GM23338 (cell line): Measurements from ENCODE around the gene NNT. TPM values are rescaled to one million over a fixed set of nuclear protein-coding genes. Genes with fewer than 3 reads are reported as not detected.

Experiments used
- ATAC-seq: fragments of 200-7000 bp; cut with Tn5 transposase; 3 replicates; pipeline ENCODE4 v1.9.1; 2020
- DNase-seq: peaks from one replicate; pipeline ENCODE4 v3.0.0-alpha.2; 2015; ENCODE audit warnings: low spot score
- H2AFZ ChIP-seq: fragments of 200-600 bp; sonication (generic); 2 replicates; pipeline ENCODE4 v1.8.0; 2016; ENCODE audit warnings: antibody characterized with exemption, mild to moderate bottlenecking, moderate library complexity
- H3F3A ChIP-seq: fragments of 200-600 bp; sonication (generic); replicated peaks from 2 replicates; pipeline ENCODE4 v1.8.0; 2017; ENCODE audit warnings: antibody characterized with exemption, mixed run types, low read depth
- H3K27ac ChIP-seq: fragments of 200-600 bp; sonication (generic); 2 replicates; pipeline ENCODE4 v1.6.1; 2016; ENCODE audit warnings: low read depth
- H3K27me3 ChIP-seq: fragments of 200-600 bp; sonication (generic); 2 replicates; pipeline ENCODE4 v1.8.0; 2016; ENCODE audit warnings: mild to moderate bottlenecking, mixed run types, moderate library complexity; ENCODE audit not compliant: insufficient read depth
- H3K36me3 ChIP-seq: fragments of 200-600 bp; sonication (generic); 2 replicates; pipeline ENCODE4 v1.8.0; 2016; ENCODE audit warnings: mild to moderate bottlenecking; ENCODE audit not compliant: insufficient read depth
- H3K4me1 ChIP-seq: fragments of 200-600 bp; sonication (generic); 2 replicates; pipeline ENCODE4 v1.8.0; 2016; ENCODE audit warnings: mild to moderate bottlenecking, moderate library complexity; ENCODE audit not compliant: insufficient read depth
- H3K4me2 ChIP-seq: fragments of 200-600 bp; sonication (generic); 2 replicates; pipeline ENCODE4 v1.7.1; 2017; ENCODE audit warnings: mixed run types
- H3K4me3 ChIP-seq: fragments of 200-600 bp; sonication (generic); 2 replicates; pipeline ENCODE4 v1.6.1; 2016; ENCODE audit warnings: mixed run types
- H3K79me2 ChIP-seq: fragments of 200-600 bp; sonication (generic); replicated peaks from 2 replicates; pipeline ENCODE4 v1.8.0; 2017; ENCODE audit warnings: mild to moderate bottlenecking; ENCODE audit not compliant: insufficient read depth
- H3K9me2 ChIP-seq: fragments of 200-600 bp; sonication (generic); 2 replicates; pipeline ENCODE4 v1.8.0; 2017; ENCODE audit not compliant: insufficient read depth
- H4K20me1 ChIP-seq: fragments of 200-600 bp; sonication (generic); replicated peaks from 2 replicates; pipeline ENCODE4 v1.8.0; 2017; ENCODE audit warnings: mild to moderate bottlenecking; ENCODE audit not compliant: insufficient read depth
- H3K27ac Mint-ChIP-seq: 2 replicates; pipeline ENCODE4 v1.8.0; 2020; ENCODE audit warnings: inconsistent platforms, mild to moderate bottlenecking, moderate library complexity, mixed read lengths
- H3K27me3 Mint-ChIP-seq: 3 replicates; pipeline ENCODE4 v1.8.0; 2022; ENCODE audit warnings: low read depth, mild to moderate bottlenecking, moderate library complexity, mixed read lengths, inconsistent platforms; ENCODE audit not compliant: insufficient read depth, poor library complexity
- H3K36me3 Mint-ChIP-seq: 3 replicates; pipeline ENCODE4 v1.8.0; 2021; ENCODE audit warnings: low read depth, mild to moderate bottlenecking, inconsistent platforms, moderate library complexity, mixed read lengths
- H3K4me1 Mint-ChIP-seq: 3 replicates; pipeline ENCODE4 v1.8.0; 2020; ENCODE audit warnings: mild to moderate bottlenecking, inconsistent platforms, mixed read lengths
- H3K4me3 Mint-ChIP-seq: 3 replicates; pipeline ENCODE4 v1.8.0; 2021; ENCODE audit warnings: moderate library complexity, mild to moderate bottlenecking, inconsistent platforms, mixed read lengths
- H3K9me3 Mint-ChIP-seq: 3 replicates; pipeline ENCODE4 v1.8.0; 2020; ENCODE audit warnings: moderate library complexity, mild to moderate bottlenecking, inconsistent platforms, mixed read lengths
- CREB1 ChIP-seq: fragments of 250-450 bp; sonication (Bioruptor Pico); IDR thresholded peaks from 2 replicates; pipeline ENCODE4 v1.5.0; 2020; ENCODE audit warnings: low read depth, mild to moderate bottlenecking, moderate library complexity
- EZH2 ChIP-seq: fragments of 200-600 bp; sonication (generic); IDR thresholded peaks from one replicate; pipeline ENCODE4 v1.8.0; 2017; ENCODE audit warnings: antibody characterized with exemption, mild to moderate bottlenecking, low read depth; ENCODE audit not compliant: unreplicated experiment
- NANOG ChIP-seq: IDR thresholded peaks from 2 replicates; pipeline ENCODE4 v1.6.1; 2016; ENCODE audit warnings: antibody characterized with exemption, borderline replicate concordance
- POLR2AphosphoS5 ChIP-seq: IDR thresholded peaks from 2 replicates; pipeline ENCODE4 v1.6.1; 2016; ENCODE audit warnings: antibody characterized with exemption, low read depth
- ZNF114 ChIP-seq: fragments of 250-450 bp; sonication (Bioruptor Pico); IDR thresholded peaks from 2 replicates; pipeline ENCODE4 v1.5.0; 2020; ENCODE audit warnings: mild to moderate bottlenecking, moderate library complexity
- ZNF331 ChIP-seq: fragments of 250-450 bp; sonication (Bioruptor Pico); IDR thresholded peaks from 2 replicates; pipeline ENCODE4 v1.5.0; 2020; ENCODE audit warnings: low read depth, mild to moderate bottlenecking, moderate library complexity
- polyA plus RNA-seq: library from polyadenylated mRNA; unstranded; fragments of >200 nt; fragmentation: Nextera tagmentation; extraction: Ambion mirVana; gene quantifications from 2 replicates; pipeline ENCODE4 v1.2.1, GENCODE V29; 2016
- total RNA-seq: library from RNA; depleted of rRNA; stranded (reverse); fragments of >200 nt; shearing (Covaris generic); gene quantifications from 2 replicates; pipeline ENCODE4 v1.2.3, GENCODE V29; 2014
- TF ChIP-seq, protein P1 (sequence below): fragments of 250-450 bp; sonication (Bioruptor Pico); IDR thresholded peaks from 2 replicates; pipeline ENCODE4 v1.5.0; 2020; ENCODE audit warnings: mild to moderate bottlenecking, moderate library complexity

NNT gene
- total and polyA plus RNA-seq, 2 experiments from 2014 or later, result 10.8 to 15.9 TPM

DNA sequence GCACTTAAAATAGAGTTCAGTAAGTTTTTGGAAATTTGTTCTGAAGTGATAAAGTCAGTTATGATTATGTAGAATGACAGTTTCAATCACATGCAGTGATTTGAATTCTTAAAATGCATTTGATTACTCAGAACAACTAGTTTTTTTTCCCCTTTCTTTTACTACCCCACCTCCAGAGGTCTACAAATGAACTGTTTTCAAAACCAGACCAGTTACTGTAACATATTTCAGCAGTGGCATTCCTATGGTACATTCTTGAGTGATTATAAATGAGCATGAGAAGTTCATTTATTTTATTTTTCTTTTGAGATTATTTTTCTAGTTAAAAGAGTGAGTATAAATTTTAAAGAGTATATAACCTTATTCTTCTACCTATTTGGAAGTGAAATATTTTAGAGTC is 71.6 kb downstream of the NNT start:
- H3K9me3 Mint-ChIP-seq, result peaks cover 14% of the 10 kb centered on the region

More for the DNA sequence above, 71.6 kb downstream of the NNT start:
- no peaks in the 10 kb centered on the region for H3K27me3 ChIP-seq
- TF ChIP-seq CREB1 (CRISPR knock-in tag) (no peak), ZNF331 (CRISPR knock-in tag) (no peak), EZH2 (no peak), NANOG (no peak), ZNF114 (CRISPR knock-in tag) (no peak), POLR2AphosphoS5 (no peak)
- TF ChIP-seq, protein P1, sequence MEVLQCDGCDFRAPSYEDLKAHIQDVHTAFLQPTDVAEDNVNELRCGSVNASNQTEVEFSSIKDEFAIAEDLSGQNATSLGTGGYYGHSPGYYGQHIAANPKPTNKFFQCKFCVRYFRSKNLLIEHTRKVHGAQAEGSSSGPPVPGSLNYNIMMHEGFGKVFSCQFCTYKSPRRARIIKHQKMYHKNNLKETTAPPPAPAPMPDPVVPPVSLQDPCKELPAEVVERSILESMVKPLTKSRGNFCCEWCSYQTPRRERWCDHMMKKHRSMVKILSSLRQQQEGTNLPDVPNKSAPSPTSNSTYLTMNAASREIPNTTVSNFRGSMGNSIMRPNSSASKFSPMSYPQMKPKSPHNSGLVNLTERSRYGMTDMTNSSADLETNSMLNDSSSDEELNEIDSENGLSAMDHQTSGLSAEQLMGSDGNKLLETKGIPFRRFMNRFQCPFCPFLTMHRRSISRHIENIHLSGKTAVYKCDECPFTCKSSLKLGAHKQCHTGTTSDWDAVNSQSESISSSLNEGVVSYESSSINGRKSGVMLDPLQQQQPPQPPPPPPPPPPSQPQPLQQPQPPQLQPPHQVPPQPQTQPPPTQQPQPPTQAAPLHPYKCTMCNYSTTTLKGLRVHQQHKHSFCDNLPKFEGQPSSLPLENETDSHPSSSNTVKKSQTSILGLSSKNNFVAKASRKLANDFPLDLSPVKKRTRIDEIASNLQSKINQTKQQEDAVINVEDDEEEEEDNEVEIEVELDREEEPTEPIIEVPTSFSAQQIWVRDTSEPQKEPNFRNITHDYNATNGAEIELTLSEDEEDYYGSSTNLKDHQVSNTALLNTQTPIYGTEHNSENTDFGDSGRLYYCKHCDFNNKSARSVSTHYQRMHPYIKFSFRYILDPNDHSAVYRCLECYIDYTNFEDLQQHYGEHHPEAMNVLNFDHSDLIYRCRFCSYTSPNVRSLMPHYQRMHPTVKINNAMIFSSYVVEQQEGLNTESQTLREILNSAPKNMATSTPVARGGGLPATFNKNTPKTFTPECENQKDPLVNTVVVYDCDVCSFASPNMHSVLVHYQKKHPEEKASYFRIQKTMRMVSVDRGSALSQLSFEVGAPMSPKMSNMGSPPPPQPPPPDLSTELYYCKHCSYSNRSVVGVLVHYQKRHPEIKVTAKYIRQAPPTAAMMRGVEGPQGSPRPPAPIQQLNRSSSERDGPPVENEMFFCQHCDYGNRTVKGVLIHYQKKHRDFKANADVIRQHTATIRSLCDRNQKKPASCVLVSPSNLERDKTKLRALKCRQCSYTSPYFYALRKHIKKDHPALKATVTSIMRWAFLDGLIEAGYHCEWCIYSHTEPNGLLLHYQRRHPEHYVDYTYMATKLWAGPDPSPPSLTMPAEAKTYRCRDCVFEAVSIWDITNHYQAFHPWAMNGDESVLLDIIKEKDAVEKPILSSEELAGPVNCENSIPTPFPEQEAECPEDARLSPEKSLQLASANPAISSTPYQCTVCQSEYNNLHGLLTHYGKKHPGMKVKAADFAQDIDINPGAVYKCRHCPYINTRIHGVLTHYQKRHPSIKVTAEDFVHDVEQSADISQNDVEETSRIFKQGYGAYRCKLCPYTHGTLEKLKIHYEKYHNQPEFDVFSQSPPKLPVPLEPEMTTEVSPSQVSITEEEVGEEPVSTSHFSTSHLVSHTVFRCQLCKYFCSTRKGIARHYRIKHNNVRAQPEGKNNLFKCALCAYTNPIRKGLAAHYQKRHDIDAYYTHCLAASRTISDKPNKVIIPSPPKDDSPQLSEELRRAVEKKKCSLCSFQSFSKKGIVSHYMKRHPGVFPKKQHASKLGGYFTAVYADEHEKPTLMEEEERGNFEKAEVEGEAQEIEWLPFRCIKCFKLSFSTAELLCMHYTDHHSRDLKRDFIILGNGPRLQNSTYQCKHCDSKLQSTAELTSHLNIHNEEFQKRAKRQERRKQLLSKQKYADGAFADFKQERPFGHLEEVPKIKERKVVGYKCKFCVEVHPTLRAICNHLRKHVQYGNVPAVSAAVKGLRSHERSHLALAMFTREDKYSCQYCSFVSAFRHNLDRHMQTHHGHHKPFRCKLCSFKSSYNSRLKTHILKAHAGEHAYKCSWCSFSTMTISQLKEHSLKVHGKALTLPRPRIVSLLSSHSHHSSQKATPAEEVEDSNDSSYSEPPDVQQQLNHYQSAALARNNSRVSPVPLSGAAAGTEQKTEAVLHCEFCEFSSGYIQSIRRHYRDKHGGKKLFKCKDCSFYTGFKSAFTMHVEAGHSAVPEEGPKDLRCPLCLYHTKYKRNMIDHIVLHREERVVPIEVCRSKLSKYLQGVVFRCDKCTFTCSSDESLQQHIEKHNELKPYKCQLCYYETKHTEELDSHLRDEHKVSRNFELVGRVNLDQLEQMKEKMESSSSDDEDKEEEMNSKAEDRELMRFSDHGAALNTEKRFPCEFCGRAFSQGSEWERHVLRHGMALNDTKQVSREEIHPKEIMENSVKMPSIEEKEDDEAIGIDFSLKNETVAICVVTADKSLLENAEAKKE, result no peak
- H3F3A ChIP-seq, result no peaks in the 10 kb centered on the region
- H3K9me2 ChIP-seq, result no peaks in the 10 kb centered on the region
- no peaks in the 10 kb centered on the region for H3K79me2 ChIP-seq
- no peak overlapping the region for H3K4me3 ChIP-seq
- DNase-seq (no peak), ATAC-seq (no peak)
- no peaks in the 10 kb centered on the region for H3K36me3 ChIP-seq
- no peaks in the 10 kb centered on the region for H4K20me1 ChIP-seq
- peaks cover 18% of the 10 kb centered on the region for H3K36me3 Mint-ChIP-seq
- H2AFZ ChIP-seq, result no peak overlapping the region
- no peak overlapping the region for H3K27ac ChIP-seq
- H3K27ac Mint-ChIP-seq, result no peak overlapping the region
- no peak overlapping the region for H3K4me2 ChIP-seq
- H3K4me1 ChIP-seq, result no peaks in the 10 kb centered on the region
- H3K4me3 Mint-ChIP-seq, result no peak overlapping the region
- H3K4me1 Mint-ChIP-seq, result no peaks in the 10 kb centered on the region
- H3K27me3 Mint-ChIP-seq, result peaks cover 2% of the 10 kb centered on the region
